K562 (cell line): ENCODE results near the gene PPEF2. TPM values are rescaled to one million over a fixed set of nuclear protein-coding genes. Genes with fewer than 3 reads are reported as not detected.

Experiments used
- ATAC-seq: fragments of 200-7000 bp; cut with Tn5 transposase; 3 replicates; pipeline ENCODE4 v1.9.1; 2020; ENCODE audit warnings: moderate library complexity
- BruUV-seq: library from RNA; stranded (reverse); fragments of 400-500 nt; replicated peaks from 2 replicates; lab custom pipeline; 2021; lab: Mats Ljungman, UMichigan
- CTCF ChIA-PET: fragments of 300-600 bp; formaldehyde crosslinking; extraction: SDS; loops from one replicate; lab custom pipeline; 2021; ENCODE audit warnings: low intra/inter-chr PET ratio; lab: Yijun Ruan, JAX
- POLR2A ChIA-PET: fragments of 300-600, 350-650 bp; sonication (Branson Sonifier 250); formaldehyde crosslinking; extraction: SDS; loops from one replicate; lab custom pipeline; 2021; ENCODE audit warnings: antibody characterized with exemption, inconsistent platforms; lab: Yijun Ruan, JAX
- DNase-seq, 4 experiments: peaks; one replicate each; pipeline versions ENCODE4 v3.0.0 to v3.0.0-alpha.2; 2011 to 2018; ENCODE audit warnings: low spot score in 3 of 4, mixed read lengths in 3 of 4; ENCODE audit errors: extremely low read depth in 1 of 4
- FAIRE-seq: peaks from 2 replicates; lab custom pipeline; 2011; peaks lifted over from hg19 to GRCh38; lab: Jason Lieb, UNC
- H2AFZ ChIP-seq: 2 replicates; pipeline ENCODE4 v1.6.0; 2011; ENCODE audit warnings: low read depth, low read length, control low read depth, inconsistent platforms
- H3K27ac ChIP-seq: fragments of 200-600 bp; 3 replicates; pipeline ENCODE4 v1.8.0; 2011; ENCODE audit warnings: low read depth, mild to moderate bottlenecking, control low read depth, inconsistent platforms, low read length, moderate library complexity, mixed read lengths; ENCODE audit errors: extremely low read depth
- H3K27me3 ChIP-seq, 2 experiments: fragments of 300-600 bp in 1 of 2; 2 replicates in 1 of 2; 3 replicates in 1 of 2; pipeline versions ENCODE4 v1.6.0 to v1.8.0; 2011; ENCODE audit warnings: inconsistent platforms in 2 of 2, low read length in 2 of 2, mild to moderate bottlenecking in 1 of 2, mixed read lengths in 1 of 2, moderate library complexity in 1 of 2; ENCODE audit not compliant: control insufficient read depth in 2 of 2, insufficient read depth in 2 of 2
- H3K36me3 ChIP-seq: fragments of 300-600 bp; 3 replicates; pipeline ENCODE4 v1.8.0; 2011; ENCODE audit warnings: mild to moderate bottlenecking, low read length, inconsistent platforms; ENCODE audit not compliant: control insufficient read depth, insufficient read depth
- H3K4me1 ChIP-seq, 2 experiments: fragments of 200-600 bp in 1 of 2; replicated peaks in 1 of 2; 2 replicates in 1 of 2; 3 replicates in 1 of 2; pipeline versions ENCODE4 v1.5.1 to v1.8.0; 2011; ENCODE audit warnings: inconsistent platforms in 2 of 2, low read length in 2 of 2, mild to moderate bottlenecking in 1 of 2, mixed read lengths in 1 of 2, moderate library complexity in 1 of 2; ENCODE audit not compliant: control insufficient read depth in 2 of 2, insufficient read depth in 2 of 2
- H3K4me2 ChIP-seq: 2 replicates; pipeline ENCODE4 v1.6.1; 2011; ENCODE audit warnings: low read length, control low read depth, inconsistent platforms, mixed read lengths; ENCODE audit not compliant: insufficient read depth
- H3K4me3 ChIP-seq: fragments of 200-600 bp; sonication (generic), shearing (Covaris generic); 2 replicates; pipeline ENCODE4 v1.5.1; 2016; ENCODE audit warnings: control low read depth, inconsistent platforms
- H3K79me2 ChIP-seq: fragments of 200-600 bp; 3 replicates; pipeline ENCODE4 v1.8.0; 2011; ENCODE audit warnings: low read length, inconsistent platforms; ENCODE audit not compliant: control insufficient read depth, insufficient read depth
- H3K9ac ChIP-seq, 2 experiments: 2 replicates each; pipeline versions ENCODE4 v1.6.0 to v1.6.1; 2011; ENCODE audit warnings: low read depth in 2 of 2, low read length in 2 of 2, control low read depth in 1 of 2, inconsistent platforms in 1 of 2, mild to moderate bottlenecking in 1 of 2, mixed read lengths in 1 of 2; ENCODE audit not compliant: insufficient read depth in 1 of 2
- H3K9me1 ChIP-seq: one replicate; pipeline ENCODE4 v1.6.0; 2011; ENCODE audit warnings: inconsistent platforms, mild to moderate bottlenecking, low read length, moderate library complexity; ENCODE audit not compliant: control insufficient read depth, insufficient read depth
- H3K9me3 ChIP-seq: replicated peaks from 2 replicates; pipeline ENCODE4 v1.5.1; 2011; ENCODE audit warnings: low read depth, low read length, inconsistent platforms; ENCODE audit not compliant: control insufficient read depth, insufficient read depth
- H4K20me1 ChIP-seq: replicated peaks from 2 replicates; pipeline ENCODE4 v1.6.1; 2011; ENCODE audit warnings: low read length, inconsistent platforms, mixed read lengths; ENCODE audit not compliant: control insufficient read depth, insufficient read depth
- CHD4 ChIP-seq: fragments of 200-600 bp; sonication (generic); IDR thresholded peaks from 3 replicates; pipeline ENCODE4 v1.6.1; 2012; ENCODE audit warnings: low read depth, mild to moderate bottlenecking, mixed read lengths, low read length, inconsistent platforms; ENCODE audit not compliant: insufficient read depth, insufficient replicate concordance, poor library complexity, severe bottlenecking
- CSDE1 ChIP-seq, 2 experiments: fragments of 450-650 bp; IDR thresholded peaks; 2 replicates each; pipeline ENCODE4 v1.6.1; 2016; ENCODE audit warnings: mild to moderate bottlenecking in 1 of 2
- HDAC6 ChIP-seq: IDR thresholded peaks from 2 replicates; pipeline ENCODE4 v1.6.1; 2012; ENCODE audit warnings: low read depth, mild to moderate bottlenecking, control low read depth, inconsistent platforms, low read length, moderate library complexity
- NFE2 ChIP-seq: IDR thresholded peaks from 2 replicates; pipeline ENCODE4 v1.6.1; 2014; ENCODE audit warnings: antibody characterized with exemption, low read depth
- POLR2B ChIP-seq: fragments of 450-650 bp; IDR thresholded peaks from 2 replicates; pipeline ENCODE4 v1.6.1; 2018; ENCODE audit warnings: low read depth; ENCODE audit not compliant: partially characterized antibody
- POLR3G ChIP-seq: IDR thresholded peaks from 2 replicates; pipeline ENCODE4 v1.6.1; 2011; ENCODE audit not compliant: insufficient read length, insufficient replicate concordance; ENCODE audit errors: extremely low read depth
- RAD21 ChIP-seq, 2 experiments: fragments of 250-450 bp in 1 of 2; fragments of 450-650 bp in 1 of 2; sonication (Bioruptor Pico) in 1 of 2; formaldehyde crosslinking in 1 of 2; IDR thresholded peaks in 1 of 2; conservative IDR thresholded peaks in 1 of 2; 2 replicates each; pipeline versions ENCODE4 v1.4.0 to v1.8.0; 2020 to 2022; ENCODE audit warnings: mild to moderate bottlenecking in 2 of 2, moderate library complexity in 1 of 2
- SIN3B ChIP-seq: fragments of 450-650 bp; IDR thresholded peaks from 2 replicates; pipeline ENCODE4 v1.6.1; 2017; ENCODE audit warnings: low read depth, mild to moderate bottlenecking, moderate library complexity
- SNIP1 ChIP-seq: fragments of 450-650 bp; IDR thresholded peaks from 2 replicates; pipeline ENCODE4 v1.7.1; 2017; ENCODE audit warnings: low read depth, mild to moderate bottlenecking
- TSC22D4 ChIP-seq: fragments of 450-650 bp; IDR thresholded peaks from 2 replicates; pipeline ENCODE4 v1.6.1; 2016; ENCODE audit warnings: missing genetic modification characterization, missing biosample characterization, control low read depth
- ZNF140 ChIP-seq: fragments of 250-450 bp; sonication (Bioruptor Pico); IDR thresholded peaks from 2 replicates; pipeline ENCODE4 v1.8.0; 2021; ENCODE audit warnings: moderate library complexity, mild to moderate bottlenecking, inconsistent platforms
- ZNF23 ChIP-seq: fragments of 250-450 bp; sonication (Bioruptor Pico); IDR thresholded peaks from 2 replicates; pipeline ENCODE4 v1.4.0; 2020; ENCODE audit warnings: mild to moderate bottlenecking
- ZNF584 ChIP-seq: fragments of 200-800 bp; sonication (Bioruptor generic); IDR thresholded peaks from 2 replicates; pipeline ENCODE4 v1.6.1; 2016; ENCODE audit warnings: low read depth, mild to moderate bottlenecking, missing genetic modification characterization, missing compliant biosample characterization
- WGBS: fragments of 100-300 bp; shearing (Covaris generic); methylation state at CpG from one replicate; pipeline ENCODE4 v1.1.6; 2016; ENCODE audit warnings: low coverage, mixed read lengths; ENCODE audit not compliant: insufficient coverage; ENCODE audit errors: missing lambda C conversion rate; 5-methylcytosine and 5-hydroxymethylcytosine counted together
- in situ Hi-C: fragments of 300-500 bp; cut with MboI; formaldehyde crosslinking; loops from 4 replicates; pipeline ENCODE4 v1.15.0; 2018; ENCODE audit warnings: inconsistent platforms, mixed read lengths
- intact Hi-C: fragments of 100-400 bp; cut with micrococcal nuclease; formaldehyde crosslinking; loops from 2 replicates; pipeline ENCODE4 v1.14.2; 2022
- polyA plus RNA-seq, 8 experiments: library from polyadenylated mRNA; depleted of rRNA in 4 of 8; stranded (reverse) in 5 of 8; unstranded in 3 of 8; fragments of >200 nt; fragmentation: Nextera tagmentation in 2 of 8; fragmentation: Illumina TruSeq in 1 of 8; extraction: Ambion mirVana in 2 of 8; extraction: Trizol in 1 of 8; gene quantifications; 2 replicates each; pipeline versions ENCODE4 v1.2.1 to v1.2.3, GENCODE V29; 2011 to 2014; ENCODE audit warnings: inconsistent platforms in 1 of 8, missing spikeins in 1 of 8
- total RNA-seq, 7 experiments: library from RNA; depleted of rRNA in 6 of 7; stranded (reverse); fragments of >200 nt in 6 of 7; fragmentation: Illumina TruSeq in 2 of 7; extraction: Trizol in 2 of 7; gene quantifications; 2 replicates each; pipeline versions ENCODE4 v1.2.1 to v1.2.3, GENCODE V29; 2011 to 2021; ENCODE audit warnings: low replicate concordance in 1 of 7

PPEF2 gene
- total and polyA plus RNA-seq, 9 of the 15 experiments (the other 6 are each of a cell fraction or from before 2014, with no cell fraction given) = not detected

DNA sequence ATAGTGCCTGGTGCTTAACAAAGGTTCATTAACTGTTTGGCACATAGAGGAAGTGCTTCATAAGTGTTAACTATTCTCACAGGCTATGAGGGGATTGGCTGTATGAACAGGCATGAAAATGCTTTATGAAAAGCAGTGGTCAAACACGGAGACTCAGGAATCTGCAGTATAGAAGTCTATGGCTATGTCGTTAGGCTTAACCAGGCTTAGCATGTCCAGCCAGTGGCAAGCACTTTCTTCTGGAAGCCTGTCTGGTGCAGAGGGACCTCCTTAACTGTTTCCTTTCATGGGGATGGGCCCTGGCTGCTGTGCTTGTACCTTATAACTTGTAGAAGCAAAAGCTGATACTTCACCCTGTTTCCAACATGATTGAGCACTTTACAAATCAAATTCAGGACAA is 78.4 kb downstream of the PPEF2 start:
- Histone ChIP-seq H3K9me3 (no peaks in the 10 kb centered on the region), H3K4me3 (no peak overlapping the region), H4K20me1 (no peaks in the 10 kb centered on the region), H2AFZ (no peak overlapping the region), H3K36me3 (no peaks in the 10 kb centered on the region), H3K9me1 (peaks cover 3% of the 10 kb centered on the region), H3K4me2 (no peak overlapping the region), H3K79me2 (no peaks in the 10 kb centered on the region), H3K27ac (no peak overlapping the region), H3K27me3 (no peaks in the 10 kb centered on the region)
- CTCF ChIA-PET = no interaction called here
- intact Hi-C loops = no loop called here
- in situ Hi-C loops = no loop called here
- peak; percentile 52; the same call in 2 of the 3 replicates for ATAC-seq
- BruUV-seq = no TSS peak
- whole genome bisulfite sequencing = 8% methylated on average over 2 of the region's 2 CpGs
- DNase-seq = no peak
- POLR2A ChIA-PET = interaction anchor here (0.6 kb wide), 1 partner anchor 68 kb away, joined by 4 read pairs; no protein-coding TSS in a partner anchor
- peak; percentile 32 for FAIRE-seq
- TF ChIP-seq RAD21 (CRISPR knock-in tag; conservative IDR thresholded peaks at IDR 0.05 in 1 of 2, IDR thresholded peaks at IDR 0.05 in 1 of 2) = no peak
- TF ChIP-seq SIN3B = no peak
- 0 out of 2 replicates have a peak, but pooled peaks have one; percentile 1 for TF ChIP-seq NFE2
- TF ChIP-seq, all 486 proteins: peak for 1
- H3K4me1 ChIP-seq = no peaks in the 10 kb centered on the region
- no peak overlapping the region for H3K9ac ChIP-seq

DNA sequence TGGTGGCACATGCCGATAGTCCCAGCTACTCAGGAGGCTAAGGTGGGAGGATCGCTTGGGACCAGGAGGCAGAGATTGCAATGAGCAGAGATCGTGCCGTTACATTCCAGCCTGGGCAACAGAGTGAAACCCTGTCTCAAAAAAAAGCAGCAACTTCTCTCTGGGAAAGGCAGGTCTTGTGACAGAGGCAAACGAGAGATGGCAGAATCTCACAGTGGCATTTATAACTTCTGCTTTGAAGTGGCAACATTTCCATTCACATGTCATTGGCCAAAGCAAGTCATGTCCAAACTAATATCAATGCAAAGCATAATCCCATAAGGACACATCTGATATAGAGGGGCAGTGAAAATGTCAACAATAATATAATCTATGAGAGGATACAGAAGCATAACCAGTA is 79.8 kb downstream of the PPEF2 start:
- in situ Hi-C loops (no loop called here), intact Hi-C loops (no loop called here)
- TF ChIP-seq POLR3G = no peak
- no peak for TF ChIP-seq TSC22D4
- no peak for TF ChIP-seq ZNF23 (CRISPR knock-in tag)
- no peak for TF ChIP-seq ZNF584 (CRISPR knock-in tag)
- no peak for TF ChIP-seq HDAC6
- TF ChIP-seq CHD4 = no peak
- no peak for TF ChIP-seq CSDE1 (IDR thresholded peaks at IDR 0.05)
- TF ChIP-seq SNIP1 = no peak
- no peak for TF ChIP-seq ZNF140 (CRISPR knock-in tag)
- no peak for TF ChIP-seq POLR2B
- Histone ChIP-seq H3K79me2 (no peaks in the 10 kb centered on the region), H3K4me2 (no peak overlapping the region), H3K9ac (no peak overlapping the region), H3K9me1 (peaks cover 3% of the 10 kb centered on the region), H3K9me3 (no peaks in the 10 kb centered on the region), H3K4me1 (no peaks in the 10 kb centered on the region), H2AFZ (no peak overlapping the region), H4K20me1 (no peaks in the 10 kb centered on the region), H3K27ac (no peak overlapping the region), H3K4me3 (no peak overlapping the region), H3K27me3 (no peaks in the 10 kb centered on the region), H3K36me3 (no peaks in the 10 kb centered on the region)
- DNase-seq (no peak), ATAC-seq (no peak), FAIRE-seq (no peak)
- no TSS peak for BruUV-seq
- ChIA-PET CTCF (no interaction called here), POLR2A (no interaction called here)
- whole genome bisulfite sequencing = 43% methylated on average over 5 of the region's 5 CpGs
